CD14-positive monocyte (primary cell): ENCODE data around the gene GALNT14. TPM values are rescaled to one million over a fixed set of nuclear protein-coding genes. Genes with fewer than 3 reads are reported as not detected.

Experiments
- DNase-seq, 3 donors: peaks; one replicate each; pipeline ENCODE4 v3.0.0-alpha.2; 2011 to 2022
- H2AFZ ChIP-seq: 2 replicates; pipeline ENCODE4 v1.6.0; 2012; ENCODE audit warnings: mild to moderate bottlenecking, low read depth, low read length, inconsistent platforms; ENCODE audit not compliant: insufficient read depth, poor library complexity, severe bottlenecking
- H3K27ac ChIP-seq, 2 donors: 1 replicate in 1 of 2; 2 replicates in 1 of 2; pipeline ENCODE4 v1.5.1; 2012 to 2013; ENCODE audit warnings: low read length in 2 of 2, control low read depth in 1 of 2, inconsistent platforms in 1 of 2, low read depth in 1 of 2, mild to moderate bottlenecking in 1 of 2
- H3K27me3 ChIP-seq, 2 donors: one replicate each; pipeline versions ENCODE4 v1.6.0 to v1.6.1; 2011 to 2013; ENCODE audit warnings: low read length in 2 of 2; ENCODE audit not compliant: control insufficient read depth in 2 of 2, insufficient read depth in 2 of 2
- H3K36me3 ChIP-seq, 2 donors: replicated peaks in 1 of 2; 1 replicate in 1 of 2; 2 replicates in 1 of 2; pipeline versions ENCODE4 v1.5.1 to v1.6.1; 2012 to 2013; ENCODE audit warnings: low read length in 2 of 2, control low read depth in 1 of 2, inconsistent platforms in 1 of 2, mild to moderate bottlenecking in 1 of 2; ENCODE audit not compliant: insufficient read depth in 2 of 2, control insufficient read depth in 1 of 2
- H3K4me1 ChIP-seq, 2 donors: 1 replicate in 1 of 2; 2 replicates in 1 of 2; pipeline versions ENCODE4 v1.5.1 to v1.6.1; 2012 to 2013; ENCODE audit warnings: low read length in 2 of 2, control low read depth in 1 of 2, inconsistent platforms in 1 of 2, mild to moderate bottlenecking in 1 of 2, moderate library complexity in 1 of 2; ENCODE audit not compliant: insufficient read depth in 2 of 2, control insufficient read depth in 1 of 2
- H3K4me2 ChIP-seq: replicated peaks from 2 replicates; pipeline ENCODE3; 2012; ENCODE audit warnings: low read length, moderate library complexity, mild to moderate bottlenecking; ENCODE audit not compliant: poor library complexity, severe bottlenecking; ENCODE audit errors: extremely low read depth
- H3K4me3 ChIP-seq, 3 experiments: fragments of 200-600 bp in 1 of 3; sonication (generic) in 1 of 3; replicated peaks in 1 of 3; 1 replicate in 2 of 3; 2 replicates in 1 of 3; pipeline ENCODE4 v1.5.1; 2011 to 2013; ENCODE audit warnings: low read length in 3 of 3, mild to moderate bottlenecking in 3 of 3, control low read depth in 2 of 3, low read depth in 2 of 3, inconsistent platforms in 1 of 3, moderate library complexity in 1 of 3
- H3K79me2 ChIP-seq: 2 replicates; pipeline ENCODE4 v1.6.0; 2012; ENCODE audit warnings: mild to moderate bottlenecking, control low read depth, inconsistent platforms, low read length, moderate library complexity; ENCODE audit not compliant: insufficient read depth
- H3K9ac ChIP-seq: 2 replicates; pipeline ENCODE4 v1.6.0; 2017; ENCODE audit warnings: low read length, mild to moderate bottlenecking; ENCODE audit not compliant: insufficient read depth, poor library complexity, severe bottlenecking
- H3K9me3 ChIP-seq, 2 donors: replicated peaks in 1 of 2; 1 replicate in 1 of 2; 2 replicates in 1 of 2; pipeline versions ENCODE4 v1.5.1 to v1.6.1; 2012 to 2013; ENCODE audit warnings: low read length in 2 of 2, control low read depth in 1 of 2; ENCODE audit not compliant: control insufficient read depth in 1 of 2, insufficient read depth in 1 of 2
- H4K20me1 ChIP-seq: 2 replicates; pipeline ENCODE4 v1.6.0; 2012; ENCODE audit warnings: mild to moderate bottlenecking, low read length, control low read depth, moderate library complexity; ENCODE audit not compliant: insufficient read depth
- H3K27ac Mint-ChIP-seq, 7 donors: one replicate each; pipeline ENCODE4 v1.8.0; 2020; ENCODE audit warnings: mild to moderate bottlenecking in 7 of 7, mixed read lengths in 7 of 7, moderate library complexity in 6 of 7, inconsistent platforms in 2 of 7
- H3K27me3 Mint-ChIP-seq, 3 donors: one replicate each; pipeline ENCODE4 v1.8.0; 2021 to 2022; ENCODE audit warnings: low read depth in 3 of 3, mild to moderate bottlenecking in 3 of 3, mixed read lengths in 3 of 3, moderate library complexity in 3 of 3, inconsistent platforms in 1 of 3
- H3K36me3 Mint-ChIP-seq, 2 donors: one replicate each; pipeline ENCODE4 v1.8.0; 2020; ENCODE audit warnings: mixed read lengths in 2 of 2, inconsistent platforms in 1 of 2, mild to moderate bottlenecking in 1 of 2
- H3K4me1 Mint-ChIP-seq: one replicate; pipeline ENCODE4 v1.8.0; 2020; ENCODE audit warnings: mild to moderate bottlenecking, mixed read lengths
- H3K4me3 Mint-ChIP-seq, 2 donors: one replicate each; pipeline ENCODE4 v1.8.0; 2020; ENCODE audit warnings: mild to moderate bottlenecking in 2 of 2, mixed read lengths in 2 of 2, moderate library complexity in 1 of 2
- H3K9me3 Mint-ChIP-seq, 7 donors: one replicate each; pipeline ENCODE4 v1.8.0; 2020 to 2022; ENCODE audit warnings: mixed read lengths in 7 of 7, mild to moderate bottlenecking in 6 of 7, moderate library complexity in 6 of 7, inconsistent platforms in 2 of 7
- CTCF ChIP-seq: fragments of 200-600 bp; IDR thresholded peaks from one replicate; pipeline ENCODE4 v1.8.0; 2022; ENCODE audit warnings: antibody characterized with exemption, mild to moderate bottlenecking
- WGBS: methylation state at CpG from one replicate; pipeline ENCODE4 v1.1.5; 2013; ENCODE audit warnings: missing lambda C conversion rate; ENCODE audit not compliant: insufficient coverage; 5-methylcytosine and 5-hydroxymethylcytosine counted together
- intact Hi-C, 2 donors: fragments of 100-400 bp; cut with micrococcal nuclease; formaldehyde crosslinking; loops; one replicate each; pipeline versions ENCODE4 v1.15.0 to v1.15.1; 2023
- polyA plus RNA-seq, 3 donors: library from polyadenylated mRNA; depleted of rRNA in 1 of 3; unstranded in 2 of 3; stranded (reverse) in 1 of 3; fragments of 300-500 nt in 2 of 3; fragments of >200 nt in 1 of 3; fragmentation: Illumina TruSeq in 2 of 3; gene quantifications; 1 replicate in 2 of 3; 2 replicates in 1 of 3; pipeline ENCODE4 v1.2.3, GENCODE V29; 2012 to 2021

GALNT14 gene
- polyA plus RNA-seq, 3 donors, result 0.33 TPM; not detected in 2

- Mint-ChIP-seq H3K27ac (no peak overlapping the region), H3K4me1 (peaks cover 9% of the 10 kb centered on the region), H3K27me3 (peaks cover 22 to 29% (median 26%) of the 10 kb centered on the region in 3 donors), H3K9me3 (peaks cover 0 to 3% (median 0%) of the 10 kb centered on the region in 7 donors), H3K36me3 (peaks cover 0 to 2% of the 10 kb centered on the region in 2 donors), H3K4me3 (no peak overlapping the region)
- intact Hi-C loops, result no loop called here
- H3K27ac ChIP-seq, result no peak overlapping the region
- H3K4me2 ChIP-seq, result no peak overlapping the region
- no peaks in the 10 kb centered on the region for H3K36me3 ChIP-seq
- H4K20me1 ChIP-seq, result no peaks in the 10 kb centered on the region
- DNase-seq, result no peak
- TF ChIP-seq CTCF, result no peak
- H3K9ac ChIP-seq, result no peak overlapping the region
- H3K9me3 ChIP-seq, result peaks cover 0 to 7% of the 10 kb centered on the region in 2 donors
- peaks cover 16 to 28% of the 10 kb centered on the region in 2 donors for H3K27me3 ChIP-seq
- 97% methylated on average over 11 of the region's 15 CpGs for WGBS
- no peak overlapping the region for H2AFZ ChIP-seq
- no peaks in the 10 kb centered on the region for H3K79me2 ChIP-seq
- no peak overlapping the region for H3K4me3 ChIP-seq
- H3K4me1 ChIP-seq, result peaks cover 13 to 21% of the 10 kb centered on the region in 2 donors
Measured at GRCh38 chr2:31141443-31142085, 3.3 kb upstream of the GALNT14 start.

GRCh38 chr2:31140151-31140550 lies 1.9 kb upstream of the GALNT14 start:
- Mint-ChIP-seq H3K9me3 (peaks cover 0 to 4% (median 0%) of the 10 kb centered on the region in 7 donors), H3K27ac (no peak overlapping the region), H3K4me3 (no peak overlapping the region), H3K36me3 (peaks cover 0 to 2% of the 10 kb centered on the region in 2 donors), H3K4me1 (peaks cover 11% of the 10 kb centered on the region), H3K27me3 (peaks cover 23 to 36% (median 34%) of the 10 kb centered on the region in 3 donors)
- H3K4me3 ChIP-seq, result no peak overlapping the region
- H3K36me3 ChIP-seq, result no peaks in the 10 kb centered on the region
- H3K9me3 ChIP-seq, result peaks cover 0 to 11% of the 10 kb centered on the region in 2 donors
- H3K27ac ChIP-seq, result no peak overlapping the region
- intact Hi-C loops, result no loop called here
- H2AFZ ChIP-seq, result no peak overlapping the region
- H3K79me2 ChIP-seq, result no peaks in the 10 kb centered on the region
- peaks cover 13 to 21% of the 10 kb centered on the region in 2 donors for H3K4me1 ChIP-seq
- no peak for DNase-seq
- H3K27me3 ChIP-seq, result peaks cover 18 to 33% of the 10 kb centered on the region in 2 donors
- WGBS, result 83% methylated on average over 7 of the region's 8 CpGs
- H4K20me1 ChIP-seq, result no peaks in the 10 kb centered on the region
- TF ChIP-seq CTCF, result no peak
- no peak overlapping the region for H3K9ac ChIP-seq
- H3K4me2 ChIP-seq, result no peak overlapping the region
